NT2/D1 (cell line): ENCODE data around the gene ZBTB8A.
"Not testable (repeated sequence)": the region's sequence is repeated elsewhere in the genome, so short reads cannot be mapped to it uniquely, and the experiment has no call there.

Experiments used
- DNase-seq: peaks from one replicate; pipeline ENCODE4 v3.0.0-alpha.2; 2011; ENCODE audit warnings: low read depth, low spot score
- H3K27me3 ChIP-seq: 2 replicates; pipeline ENCODE4 v1.6.0; 2011; ENCODE audit warnings: mild to moderate bottlenecking; ENCODE audit not compliant: insufficient read length, insufficient read depth
- H3K36me3 ChIP-seq: 2 replicates; pipeline ENCODE4 v1.6.1; 2011; ENCODE audit warnings: mild to moderate bottlenecking, low read length, mixed read lengths; ENCODE audit not compliant: insufficient read depth, insufficient read length
- H3K4me1 ChIP-seq: 2 replicates; pipeline ENCODE4 v1.5.1; 2011; ENCODE audit not compliant: insufficient read depth, insufficient read length
- H3K4me3 ChIP-seq: 2 replicates; pipeline ENCODE4 v1.5.1; 2011; ENCODE audit warnings: low read depth; ENCODE audit not compliant: insufficient read length
- H3K9ac ChIP-seq: 2 replicates; pipeline ENCODE4 v1.6.0; 2011; ENCODE audit warnings: low read depth; ENCODE audit not compliant: insufficient read length
- H3K9me3 ChIP-seq: 2 replicates; pipeline ENCODE4 v1.5.1; 2011; ENCODE audit warnings: mild to moderate bottlenecking, low read length; ENCODE audit not compliant: insufficient read depth
- SUZ12 ChIP-seq: IDR thresholded peaks from 2 replicates; pipeline ENCODE4 v1.6.1; 2011; ENCODE audit not compliant: insufficient read length, insufficient read depth; ENCODE audit errors: extremely low read depth
- YY1 ChIP-seq: IDR thresholded peaks from 2 replicates; pipeline ENCODE4 v1.6.1; 2011; ENCODE audit not compliant: insufficient read length, insufficient read depth
- ZNF274 ChIP-seq: IDR thresholded peaks from 2 replicates; pipeline ENCODE4 v1.6.1; 2011; ENCODE audit warnings: mild to moderate bottlenecking, low read depth, low read length

The ZBTB8A gene

GRCh38 chr1:32622806-32623681, 83.8 kb downstream of the ZBTB8A start:
- Histone ChIP-seq H3K27me3 (no peaks in the 10 kb centered on the region), H3K36me3 (peaks cover 79% of the 10 kb centered on the region), H3K9me3 (peaks cover 13% of the 10 kb centered on the region; the same call in 1 of the 2 replicates), H3K4me1 (no peaks in the 10 kb centered on the region), H3K4me3 (no peak overlapping the region), H3K9ac (no peak overlapping the region)
- no peak for DNase-seq
- no peak for TF ChIP-seq ZNF274
- no peak for TF ChIP-seq YY1

DNA sequence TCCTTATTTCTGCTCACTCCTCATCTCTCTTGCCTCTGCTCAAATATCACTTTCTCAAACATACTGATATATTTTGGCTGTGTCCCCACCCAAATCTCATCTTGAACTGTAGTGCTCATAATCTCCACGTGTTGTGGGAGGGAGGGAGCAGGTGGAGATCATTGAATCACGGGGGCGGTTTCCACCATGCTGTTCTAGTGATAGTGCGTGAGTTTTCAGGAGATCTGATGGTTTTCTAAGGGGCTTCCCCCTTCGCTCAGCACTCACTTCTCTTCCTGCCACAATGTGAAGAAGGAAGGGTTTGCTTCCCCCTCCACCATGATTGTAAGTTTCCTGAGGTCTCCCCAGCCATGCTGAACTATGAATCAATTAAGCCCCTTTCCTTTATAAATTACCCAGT, 84.5 kb downstream of the ZBTB8A start:
- no peak overlapping the region for H3K9ac ChIP-seq
- no peak for DNase-seq
- H3K4me1 ChIP-seq: no peaks in the 10 kb centered on the region
- peaks cover 11% of the 10 kb centered on the region; the same call in 1 of the 2 replicates for H3K9me3 ChIP-seq
- H3K27me3 ChIP-seq: no peaks in the 10 kb centered on the region
- no peak for TF ChIP-seq YY1
- TF ChIP-seq SUZ12: no peak
- no peak for TF ChIP-seq ZNF274
- H3K4me3 ChIP-seq: no peak overlapping the region
- peaks cover 79% of the 10 kb centered on the region for H3K36me3 ChIP-seq

- Histone ChIP-seq H3K9ac (no peak overlapping the region), H3K27me3 (no peaks in the 10 kb centered on the region), H3K36me3 (peaks cover 80% of the 10 kb centered on the region), H3K4me3 (no peak overlapping the region), H3K4me1 (no peaks in the 10 kb centered on the region), H3K9me3 (no peaks in the 10 kb centered on the region)
- DNase-seq: no peak
- TF ChIP-seq YY1 (no peak), ZNF274 (no peak), SUZ12 (no peak)
Measured at GRCh38 chr1:32626176-32626575, 86.9 kb downstream of the ZBTB8A start.

- no peak overlapping the region for H3K9ac ChIP-seq
- no peak for DNase-seq
- H3K27me3 ChIP-seq: no peaks in the 10 kb centered on the region
- TF ChIP-seq SUZ12 (no peak), YY1 (no peak), ZNF274 (no peak)
- H3K4me3 ChIP-seq: no peak overlapping the region
- H3K4me1 ChIP-seq: no peaks in the 10 kb centered on the region
- H3K9me3 ChIP-seq: no peaks in the 10 kb centered on the region
- peaks cover 80% of the 10 kb centered on the region for H3K36me3 ChIP-seq
Measured at GRCh38 chr1:32627596-32628162, 88.5 kb downstream of the ZBTB8A start.

GRCh38 chr1:32630173-32630572, 90.9 kb downstream of the ZBTB8A start:
- not testable (repeated sequence) for DNase-seq, H3K27me3 ChIP-seq, H3K4me1 ChIP-seq, H3K9me3 ChIP-seq, H3K9ac ChIP-seq, H3K4me3 ChIP-seq
- peaks cover 81% of the 10 kb centered on the region for H3K36me3 ChIP-seq

GRCh38 chr1:32632829-32633228, 93.6 kb downstream of the ZBTB8A start:
- H3K9ac ChIP-seq: no peak overlapping the region
- peaks cover 72% of the 10 kb centered on the region for H3K36me3 ChIP-seq
- no peaks in the 10 kb centered on the region for H3K27me3 ChIP-seq
- no peaks in the 10 kb centered on the region for H3K9me3 ChIP-seq
- no peak overlapping the region for H3K4me3 ChIP-seq
- no peak for DNase-seq
- TF ChIP-seq SUZ12 (no peak), YY1 (no peak), ZNF274 (no peak)
- H3K4me1 ChIP-seq: peaks cover 4% of the 10 kb centered on the region

GRCh38 chr1:32635508-32636277, 96.5 kb downstream of the ZBTB8A start:
- Histone ChIP-seq H3K4me3 (no peak overlapping the region), H3K36me3 (peaks cover 65% of the 10 kb centered on the region), H3K4me1 (peaks cover 7% of the 10 kb centered on the region), H3K9me3 (no peaks in the 10 kb centered on the region), H3K27me3 (no peaks in the 10 kb centered on the region), H3K9ac (no peak overlapping the region)
- TF ChIP-seq SUZ12 (no peak), ZNF274 (no peak), YY1 (no peak)
- no peak for DNase-seq
